ENCODE data around the gene PRRG3. TPM values are rescaled to one million over a fixed set of nuclear protein-coding genes. Genes with fewer than 3 reads are reported as not detected.

Gene PRRG3
- total RNA-seq, 1 experiment from 2014 or later = 5.1 TPM

- TF ChIP-seq, protein P1, sequence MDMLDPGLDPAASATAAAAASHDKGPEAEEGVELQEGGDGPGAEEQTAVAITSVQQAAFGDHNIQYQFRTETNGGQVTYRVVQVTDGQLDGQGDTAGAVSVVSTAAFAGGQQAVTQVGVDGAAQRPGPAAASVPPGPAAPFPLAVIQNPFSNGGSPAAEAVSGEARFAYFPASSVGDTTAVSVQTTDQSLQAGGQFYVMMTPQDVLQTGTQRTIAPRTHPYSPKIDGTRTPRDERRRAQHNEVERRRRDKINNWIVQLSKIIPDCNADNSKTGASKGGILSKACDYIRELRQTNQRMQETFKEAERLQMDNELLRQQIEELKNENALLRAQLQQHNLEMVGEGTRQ (CRISPR knock-in tag; IDR thresholded peaks at IDR 0.05) = no peak
- no peak for TF ChIP-seq RELA (CRISPR knock-in tag; IDR thresholded peaks at IDR 0.05; ENCODE audit: borderline replicate concordance)
- no peak for TF ChIP-seq ZNF219 (CRISPR knock-in tag; IDR thresholded peaks at IDR 0.05; ENCODE audit: borderline replicate concordance)
- no peak for TF ChIP-seq NFATC4 (CRISPR knock-in tag; IDR thresholded peaks at IDR 0.05)
- no peak for TF ChIP-seq SMAD4 (CRISPR knock-in tag; IDR thresholded peaks at IDR 0.05)
- no peak for TF ChIP-seq JUN (CRISPR knock-in tag; IDR thresholded peaks at IDR 0.05)
Observed at GRCh38 chrX:151754641-151755215, 59.5 kb downstream of the PRRG3 start (continued).

Other genes starting within 250 kb of the PRRG3 start
- gene PASD1, start 131.8 kb upstream of the PRRG3 start, total RNA-seq (2021) = 0.07 TPM in 1 of 3 replicates, not detected in the others
- gene FATE1, start 20.6 kb downstream of the PRRG3 start, total RNA-seq (2021) = not detected in 3 replicates
- gene CNGA2, start 39.3 kb downstream of the PRRG3 start, total RNA-seq (2021) = not detected in 3 replicates
- 3.2 to 11.4 TPM (median 11.3 TPM) in 3 replicates for gene MAGEA4, start 217.4 kb downstream of the PRRG3 start, total RNA-seq (2021)

Measured in WTC11 (cell line).